DOHH2 (cell line): ENCODE results near the gene TRAF3.

ENCODE experiments used
- H3F3A ChIP-seq: fragments of 200-600 bp; sonication (generic), shearing (Covaris generic); 2 replicates; pipeline ENCODE4 v1.6.0; 2016; ENCODE audit warnings: antibody characterized with exemption, mild to moderate bottlenecking; ENCODE audit not compliant: control insufficient read depth, insufficient read depth
- H3K27ac ChIP-seq: fragments of 200-600 bp; sonication (generic); 2 replicates; pipeline ENCODE4 v1.5.1; 2014; ENCODE audit warnings: low read depth, mild to moderate bottlenecking, low read length, moderate library complexity
- H3K27me3 ChIP-seq: fragments of 200-600 bp; sonication (generic); 2 replicates; pipeline ENCODE4 v1.6.1; 2014; ENCODE audit warnings: mild to moderate bottlenecking, low read length, mixed read lengths; ENCODE audit not compliant: control insufficient read depth
- H3K36me3 ChIP-seq: fragments of 200-600 bp; sonication (generic); 2 replicates; pipeline ENCODE4 v1.6.1; 2014; ENCODE audit warnings: mild to moderate bottlenecking, low read length, moderate library complexity, mixed read lengths; ENCODE audit not compliant: control insufficient read depth
- H3K4me1 ChIP-seq: fragments of 200-600 bp; sonication (generic); 2 replicates; pipeline ENCODE4 v1.6.1; 2014; ENCODE audit warnings: mild to moderate bottlenecking, low read length, mixed read lengths; ENCODE audit not compliant: control insufficient read depth
- H3K4me2 ChIP-seq: fragments of 200-600 bp; sonication (generic); 2 replicates; pipeline ENCODE4 v1.6.0; 2014; ENCODE audit warnings: mild to moderate bottlenecking, low read length, moderate library complexity
- H3K4me3 ChIP-seq: fragments of 200-600 bp; sonication (generic); 2 replicates; pipeline ENCODE4 v1.5.1; 2014; ENCODE audit warnings: mild to moderate bottlenecking, low read length, mixed read lengths
- H3K79me2 ChIP-seq: fragments of 200-600 bp; sonication (generic); 2 replicates; pipeline ENCODE4 v1.6.1; 2014; ENCODE audit warnings: mild to moderate bottlenecking, low read length, mixed read lengths; ENCODE audit not compliant: control insufficient read depth
- H3K9me2 ChIP-seq: fragments of 200-600 bp; sonication (generic); replicated peaks from 2 replicates; pipeline ENCODE4 v1.6.1; 2014; ENCODE audit warnings: mild to moderate bottlenecking, low read length, mixed read lengths; ENCODE audit not compliant: control insufficient read depth
- H3K9me3 ChIP-seq: fragments of 200-600 bp; sonication (generic); 2 replicates; pipeline ENCODE4 v1.6.1; 2014; ENCODE audit warnings: antibody characterized with exemption, low read length, mixed read lengths; ENCODE audit not compliant: control insufficient read depth, insufficient read depth
- H4K20me1 ChIP-seq: fragments of 200-600 bp; sonication (generic); 2 replicates; pipeline ENCODE4 v1.6.0; 2014; ENCODE audit warnings: low read depth, mild to moderate bottlenecking, antibody characterized with exemption, low read length, moderate library complexity; ENCODE audit not compliant: control insufficient read depth, insufficient read depth
- EZH2phosphoT487 ChIP-seq: fragments of 200-600 bp; sonication (generic); IDR thresholded peaks from 2 replicates; pipeline ENCODE4 v1.6.1; 2017; ENCODE audit warnings: borderline replicate concordance, mild to moderate bottlenecking, antibody characterized with exemption, low read length, moderate library complexity, mixed read lengths
- TF ChIP-seq, protein P1 (sequence below): fragments of 200-600 bp; sonication (generic); IDR thresholded peaks from one replicate; pipeline ENCODE4 v1.5.1; 2014; ENCODE audit warnings: antibody characterized with exemption, mild to moderate bottlenecking, low read depth, low read length; ENCODE audit not compliant: poor library complexity, severe bottlenecking

TRAF3 gene

DNA sequence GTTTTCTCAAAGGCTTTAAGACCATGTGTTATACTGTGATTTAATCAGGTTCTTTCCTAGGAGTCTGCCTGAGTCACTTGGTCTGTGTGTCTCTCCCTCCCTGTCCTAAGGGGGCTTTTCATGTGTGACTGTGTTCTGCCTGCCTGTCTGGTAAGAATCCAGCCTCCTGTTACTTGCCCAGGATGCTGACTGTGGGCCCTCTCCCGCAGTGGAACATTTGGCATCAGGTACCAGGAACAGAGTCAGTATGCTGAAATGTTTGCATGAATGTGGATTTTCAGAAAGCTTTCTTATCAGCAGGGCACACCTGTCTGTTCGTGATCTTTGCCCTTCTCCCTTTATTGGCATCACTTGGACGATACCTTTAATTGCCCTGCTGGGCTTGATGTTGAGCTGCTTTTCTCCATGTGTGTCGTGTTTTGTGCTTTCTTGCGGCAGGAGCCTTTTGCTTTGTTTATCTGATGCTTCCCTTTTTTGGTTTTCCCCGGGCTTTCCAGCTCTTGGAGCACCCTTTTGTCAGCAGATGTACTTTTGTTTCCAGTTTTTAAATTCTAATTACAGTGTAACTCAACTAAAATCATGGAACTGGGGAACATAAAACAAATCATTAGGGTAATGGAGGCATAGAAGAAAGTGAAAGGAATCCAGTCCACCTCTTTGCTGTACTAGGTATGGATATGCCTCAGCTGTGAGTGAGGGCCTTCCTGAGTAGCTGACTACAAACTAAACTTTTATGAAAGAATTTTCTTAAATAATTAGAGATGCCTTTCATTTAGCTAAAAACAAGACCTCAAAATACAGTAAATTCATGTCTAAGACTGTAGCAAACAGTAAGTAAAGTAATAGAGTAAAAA lies 72.5 kb downstream of the TRAF3 start:
- H3K79me2 ChIP-seq, result peaks cover 4% of the 10 kb centered on the region; the same call in 1 of the 2 replicates
- H4K20me1 ChIP-seq, result no peaks in the 10 kb centered on the region
- H3F3A ChIP-seq, result no peaks in the 10 kb centered on the region; the same call in 1 of the 2 replicates
- H3K4me2 ChIP-seq, result no peak overlapping the region; the same call in 1 of the 2 replicates
- TF ChIP-seq, protein P1, sequence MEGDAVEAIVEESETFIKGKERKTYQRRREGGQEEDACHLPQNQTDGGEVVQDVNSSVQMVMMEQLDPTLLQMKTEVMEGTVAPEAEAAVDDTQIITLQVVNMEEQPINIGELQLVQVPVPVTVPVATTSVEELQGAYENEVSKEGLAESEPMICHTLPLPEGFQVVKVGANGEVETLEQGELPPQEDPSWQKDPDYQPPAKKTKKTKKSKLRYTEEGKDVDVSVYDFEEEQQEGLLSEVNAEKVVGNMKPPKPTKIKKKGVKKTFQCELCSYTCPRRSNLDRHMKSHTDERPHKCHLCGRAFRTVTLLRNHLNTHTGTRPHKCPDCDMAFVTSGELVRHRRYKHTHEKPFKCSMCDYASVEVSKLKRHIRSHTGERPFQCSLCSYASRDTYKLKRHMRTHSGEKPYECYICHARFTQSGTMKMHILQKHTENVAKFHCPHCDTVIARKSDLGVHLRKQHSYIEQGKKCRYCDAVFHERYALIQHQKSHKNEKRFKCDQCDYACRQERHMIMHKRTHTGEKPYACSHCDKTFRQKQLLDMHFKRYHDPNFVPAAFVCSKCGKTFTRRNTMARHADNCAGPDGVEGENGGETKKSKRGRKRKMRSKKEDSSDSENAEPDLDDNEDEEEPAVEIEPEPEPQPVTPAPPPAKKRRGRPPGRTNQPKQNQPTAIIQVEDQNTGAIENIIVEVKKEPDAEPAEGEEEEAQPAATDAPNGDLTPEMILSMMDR, result no peak
- no peak for TF ChIP-seq EZH2phosphoT487
- H3K4me3 ChIP-seq, result no peak overlapping the region
- peaks cover 9% of the 10 kb centered on the region for H3K4me1 ChIP-seq
- peaks cover 3% of the 10 kb centered on the region for H3K36me3 ChIP-seq
- H3K27me3 ChIP-seq, result no peaks in the 10 kb centered on the region
- no peaks in the 10 kb centered on the region for H3K9me2 ChIP-seq
- H3K9me3 ChIP-seq, result no peaks in the 10 kb centered on the region
- no peak overlapping the region for H3K27ac ChIP-seq

GRCh38 chr14:102853648-102854047 lies 76.4 kb downstream of the TRAF3 start:
- Histone ChIP-seq H3K4me1 (peaks cover 9% of the 10 kb centered on the region), H4K20me1 (no peaks in the 10 kb centered on the region), H3K36me3 (peaks cover 3% of the 10 kb centered on the region), H3K27ac (no peak overlapping the region), H3K9me3 (no peaks in the 10 kb centered on the region), H3K27me3 (no peaks in the 10 kb centered on the region), H3K4me2 (no peak overlapping the region), H3K9me2 (no peaks in the 10 kb centered on the region), H3K79me2 (peaks cover 4% of the 10 kb centered on the region; the same call in 1 of the 2 replicates), H3F3A (no peaks in the 10 kb centered on the region; the same call in 1 of the 2 replicates), H3K4me3 (no peak overlapping the region)
- no peak for TF ChIP-seq EZH2phosphoT487
- TF ChIP-seq, protein P1, result no peak

GRCh38 chr14:102854091-102854703 lies 76.9 kb downstream of the TRAF3 start:
- Histone ChIP-seq H3K9me2 (no peaks in the 10 kb centered on the region), H3K9me3 (no peaks in the 10 kb centered on the region), H3K4me3 (no peak overlapping the region), H3K27ac (no peak overlapping the region), H4K20me1 (no peaks in the 10 kb centered on the region), H3K4me1 (peaks cover 5% of the 10 kb centered on the region), H3F3A (no peaks in the 10 kb centered on the region; the same call in 1 of the 2 replicates), H3K4me2 (no peak overlapping the region), H3K27me3 (no peaks in the 10 kb centered on the region), H3K79me2 (peaks cover 4% of the 10 kb centered on the region; the same call in 1 of the 2 replicates), H3K36me3 (no peaks in the 10 kb centered on the region; the same call in 1 of the 2 replicates)
- TF ChIP-seq, protein P1, result no peak
- no peak for TF ChIP-seq EZH2phosphoT487
